Thyroid gland (tissue), 4 donors: ENCODE results near the gene SAP30L.

Source experiments
- CTCF ChIP-seq, 6 experiments: fragments of 200-600 bp in 3 of 6; fragments of 450-650 bp in 3 of 6; sonication (generic) in 3 of 6; IDR thresholded peaks; one replicate each; pipeline ENCODE4 v1.5.1; 2016 to 2019; ENCODE audit warnings: antibody characterized with exemption in 6 of 6, mild to moderate bottlenecking in 2 of 6, inconsistent platforms in 1 of 6, moderate library complexity in 1 of 6
- POLR2A ChIP-seq, 2 donors: fragments of 450-650 bp; IDR thresholded peaks; one replicate each; pipeline ENCODE4 v1.6.1; 2017; ENCODE audit warnings: antibody characterized with exemption in 2 of 2, mild to moderate bottlenecking in 2 of 2, moderate library complexity in 1 of 2

GRCh38 chr5:154411338-154411737 lies 34.5 kb upstream of the SAP30L start:
- TF ChIP-seq CTCF (IDR thresholded peaks at IDR 0.05) (no peak), POLR2A (IDR thresholded peaks at IDR 0.05) (no peak)
